ENCODE results near the gene RPS6KA5.

The RPS6KA5 gene

DNA sequence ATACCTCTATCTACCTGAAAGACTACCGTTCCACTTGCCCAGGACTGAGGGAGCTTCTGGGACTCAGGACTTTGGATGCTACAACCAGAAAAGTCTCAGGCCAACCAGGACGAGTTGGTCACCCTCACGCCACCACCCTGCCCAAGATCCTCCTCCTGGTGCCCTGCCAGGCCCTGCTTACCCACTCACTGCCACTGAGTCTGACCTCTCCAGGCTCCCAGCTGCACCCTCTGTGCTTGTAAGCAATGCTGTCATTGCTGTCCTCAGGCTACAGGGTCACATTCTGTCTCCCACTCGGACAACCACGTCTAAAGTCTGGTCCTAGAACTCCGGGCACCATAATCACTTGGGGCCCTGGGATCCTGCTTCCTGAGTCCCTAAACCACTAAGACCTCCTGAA is 253.4 kb downstream of the RPS6KA5 start:
- Histone ChIP-seq H3K79me1 (ENCODE audit: low read length) (peaks cover 32% of the 10 kb centered on the region), H3K4me3 (ENCODE audit: low read depth, low read length) (no peak overlapping the region), H4K8ac (ENCODE audit: low read depth, low read length) (peak overlapping the region; percentile 24), H3K9me3 (ENCODE audit: insufficient read depth, low read depth, low read length) (peaks cover 5% of the 10 kb centered on the region), H3K9ac (ENCODE audit: low read length) (no peak overlapping the region), H3K18ac (ENCODE audit: low read length) (peak overlapping the region; percentile 10), H2AK5ac (ENCODE audit: low read length) (peak overlapping the region; percentile 2), H2BK5ac (ENCODE audit: low read depth, low read length, poor library complexity) (peak overlapping the region; percentile 1), H2BK120ac (ENCODE audit: insufficient read depth, low read length, poor library complexity) (peak overlapping the region; percentile 53), H3K4ac (ENCODE audit: low read depth, low read length) (peak overlapping the region; percentile 61), H3K27ac (ENCODE audit: low read depth, low read length) (peak overlapping the region; percentile 15), H4K12ac (ENCODE audit: low read depth, low read length) (no peak overlapping the region), H2BK12ac (ENCODE audit: low read length) (no peak overlapping the region), H3K27me3 (ENCODE audit: insufficient read depth, low read length) (no peaks in the 10 kb centered on the region), H3K23ac (ENCODE audit: low read length) (no peak overlapping the region), H2AFZ (ENCODE audit: insufficient read depth, low read length, poor library complexity) (no peak overlapping the region), H3K4me1 (ENCODE audit: control insufficient read depth in 1 of 2, insufficient read depth in 2 of 2, low read length in 2 of 2) (peaks cover 44 to 50% of the 10 kb centered on the region in 2 experiments), H3K14ac (ENCODE audit: low read length) (peak overlapping the region; percentile 23), H3K79me2 (ENCODE audit: control insufficient read depth, insufficient read depth, low read length, poor library complexity) (peaks cover 22% of the 10 kb centered on the region), H3K4me2 (ENCODE audit: low read length) (no peak overlapping the region), H4K91ac (ENCODE audit: low read depth, low read length) (peak overlapping the region; percentile 38), H3K36me3 (ENCODE audit: control insufficient read depth in 1 of 2, insufficient read depth in 2 of 2, low read length in 2 of 2) (no peaks in the 10 kb centered on the region)
- WGBS (ENCODE audit: extremely low coverage, insufficient coverage, insufficient read length), result no CpG with 5 or more reads among the region's 6 CpGs
- DNase-seq, result no peak

DNA sequence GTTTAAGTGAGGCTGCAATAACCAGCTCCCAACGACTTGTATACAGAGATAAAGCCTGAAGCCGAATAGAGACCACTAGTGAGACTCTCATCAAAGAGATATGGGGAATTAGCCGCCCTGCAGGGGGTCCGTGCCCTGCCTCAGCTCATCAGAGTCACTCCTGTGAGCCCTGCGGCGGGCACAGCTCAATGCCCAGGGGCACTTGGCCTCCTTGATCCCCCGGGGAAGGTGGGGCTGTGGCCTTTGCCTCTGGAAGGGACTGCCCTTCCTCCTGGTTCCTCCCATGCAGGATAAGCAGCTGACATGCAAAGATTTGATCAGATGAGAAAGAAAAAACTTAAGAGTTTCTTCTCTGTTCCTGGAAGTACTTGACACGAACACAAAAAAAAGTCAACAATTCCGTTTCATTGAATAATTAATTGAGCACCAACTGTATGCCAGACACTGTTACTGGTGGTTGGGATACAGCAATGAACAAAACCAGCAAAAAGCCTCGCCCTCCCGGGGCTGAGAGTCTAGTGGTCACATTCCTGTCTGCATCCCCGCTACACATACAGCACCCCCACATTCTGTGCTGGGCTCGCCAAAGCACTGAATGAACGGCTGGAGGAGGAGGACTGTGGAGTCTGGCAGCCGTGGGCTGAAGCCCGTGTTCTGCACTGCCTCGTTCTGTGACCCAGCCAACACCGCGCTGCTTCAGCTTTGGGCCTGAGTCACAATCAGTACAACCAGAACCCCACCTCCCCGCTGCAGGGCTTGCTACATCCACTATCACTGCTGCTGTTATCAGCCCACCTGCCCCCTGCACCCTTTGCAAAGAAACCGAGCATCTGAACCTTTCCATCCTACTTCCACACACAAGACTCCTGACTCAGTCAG is 254.5 kb downstream of the RPS6KA5 start:
- H3K4me1 ChIP-seq (ENCODE audit: control insufficient read depth in 1 of 2, insufficient read depth in 2 of 2, low read length in 2 of 2), result peaks cover 41 to 47% of the 10 kb centered on the region in 2 experiments
- no peak overlapping the region for H3K9ac ChIP-seq (ENCODE audit: low read length)
- no peak overlapping the region for H4K8ac ChIP-seq (ENCODE audit: low read depth, low read length)
- H3K36me3 ChIP-seq (ENCODE audit: control insufficient read depth in 1 of 2, insufficient read depth in 2 of 2, low read length in 2 of 2), result no peaks in the 10 kb centered on the region
- no peak overlapping the region for H3K18ac ChIP-seq (ENCODE audit: low read length)
- peaks cover 30% of the 10 kb centered on the region for H3K79me1 ChIP-seq (ENCODE audit: low read length)
- no peak overlapping the region for H3K4me3 ChIP-seq (ENCODE audit: low read depth, low read length)
- no peak overlapping the region for H2BK12ac ChIP-seq (ENCODE audit: low read length)
- peaks cover 6% of the 10 kb centered on the region for H3K9me3 ChIP-seq (ENCODE audit: insufficient read depth, low read depth, low read length)
- no peak overlapping the region for H2AFZ ChIP-seq (ENCODE audit: insufficient read depth, low read length, poor library complexity)
- no peak for DNase-seq
- H3K79me2 ChIP-seq (ENCODE audit: control insufficient read depth, insufficient read depth, low read length, poor library complexity), result peaks cover 18% of the 10 kb centered on the region
- no peak overlapping the region for H3K23ac ChIP-seq (ENCODE audit: low read length)
- H2AK5ac ChIP-seq (ENCODE audit: low read length), result no peak overlapping the region
- H3K14ac ChIP-seq (ENCODE audit: low read length), result no peak overlapping the region
- no peak overlapping the region for H3K4me2 ChIP-seq (ENCODE audit: low read length)
- H3K27me3 ChIP-seq (ENCODE audit: insufficient read depth, low read length), result no peaks in the 10 kb centered on the region
- no peak overlapping the region for H3K4ac ChIP-seq (ENCODE audit: low read depth, low read length)
- H2BK120ac ChIP-seq (ENCODE audit: insufficient read depth, low read length, poor library complexity), result no peak overlapping the region
- H4K91ac ChIP-seq (ENCODE audit: low read depth, low read length), result peak overlapping the region; percentile 38
- H4K12ac ChIP-seq (ENCODE audit: low read depth, low read length), result no peak overlapping the region
- H3K27ac ChIP-seq (ENCODE audit: low read depth, low read length), result peak overlapping the region; percentile 48
- WGBS (ENCODE audit: extremely low coverage, insufficient coverage, insufficient read length), result no CpG with 5 or more reads among the region's 21 CpGs
- no peak overlapping the region for H2BK5ac ChIP-seq (ENCODE audit: low read depth, low read length, poor library complexity)

DNA sequence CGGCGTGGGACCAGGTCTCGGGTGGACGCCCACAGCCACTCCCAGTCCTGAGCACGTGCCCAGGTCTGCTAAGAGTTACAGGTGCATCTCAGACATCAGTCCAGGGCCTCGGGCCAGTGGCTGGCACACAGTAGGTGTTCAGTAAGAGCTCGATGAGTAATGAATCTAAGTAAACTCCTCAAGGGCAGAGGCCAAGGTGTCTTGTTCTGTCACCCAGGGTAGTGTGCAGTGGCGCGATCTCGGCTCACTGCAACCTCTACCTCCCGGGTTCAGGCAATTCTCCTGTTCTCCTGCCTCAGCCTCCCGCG is 255.4 kb downstream of the RPS6KA5 start:
- Histone ChIP-seq H3K23ac (ENCODE audit: low read length) (no peak overlapping the region), H3K4me3 (ENCODE audit: low read depth, low read length) (no peak overlapping the region), H3K14ac (ENCODE audit: low read length) (peak overlapping the region; percentile 69), H3K27me3 (ENCODE audit: insufficient read depth, low read length) (no peaks in the 10 kb centered on the region), H4K91ac (ENCODE audit: low read depth, low read length) (peak overlapping the region; percentile 67), H2BK120ac (ENCODE audit: insufficient read depth, low read length, poor library complexity) (no peak overlapping the region), H2AK5ac (ENCODE audit: low read length) (no peak overlapping the region), H3K9me3 (ENCODE audit: insufficient read depth, low read depth, low read length) (peaks cover 6% of the 10 kb centered on the region), H3K4ac (ENCODE audit: low read depth, low read length) (peak overlapping the region; percentile 12), H3K9ac (ENCODE audit: low read length) (no peak overlapping the region), H4K12ac (ENCODE audit: low read depth, low read length) (no peak overlapping the region), H3K4me1 (ENCODE audit: control insufficient read depth in 1 of 2, insufficient read depth in 2 of 2, low read length in 2 of 2) (peaks cover 41 to 45% of the 10 kb centered on the region in 2 experiments), H2AFZ (ENCODE audit: insufficient read depth, low read length, poor library complexity) (no peak overlapping the region), H4K8ac (ENCODE audit: low read depth, low read length) (peak overlapping the region; percentile 55), H3K79me1 (ENCODE audit: low read length) (peaks cover 30% of the 10 kb centered on the region), H3K36me3 (ENCODE audit: control insufficient read depth in 1 of 2, insufficient read depth in 2 of 2, low read length in 2 of 2) (no peaks in the 10 kb centered on the region), H3K79me2 (ENCODE audit: control insufficient read depth, insufficient read depth, low read length, poor library complexity) (peaks cover 17% of the 10 kb centered on the region), H3K27ac (ENCODE audit: low read depth, low read length) (peak overlapping the region; percentile 60), H3K4me2 (ENCODE audit: low read length) (no peak overlapping the region), H3K18ac (ENCODE audit: low read length) (peak overlapping the region; percentile 65), H2BK12ac (ENCODE audit: low read length) (peak overlapping the region; percentile 2), H2BK5ac (ENCODE audit: low read depth, low read length, poor library complexity) (peak overlapping the region; percentile 8)
- DNase-seq, result no peak
- no CpG with 5 or more reads among the region's 13 CpGs for WGBS (ENCODE audit: extremely low coverage, insufficient coverage, insufficient read length)

DNA sequence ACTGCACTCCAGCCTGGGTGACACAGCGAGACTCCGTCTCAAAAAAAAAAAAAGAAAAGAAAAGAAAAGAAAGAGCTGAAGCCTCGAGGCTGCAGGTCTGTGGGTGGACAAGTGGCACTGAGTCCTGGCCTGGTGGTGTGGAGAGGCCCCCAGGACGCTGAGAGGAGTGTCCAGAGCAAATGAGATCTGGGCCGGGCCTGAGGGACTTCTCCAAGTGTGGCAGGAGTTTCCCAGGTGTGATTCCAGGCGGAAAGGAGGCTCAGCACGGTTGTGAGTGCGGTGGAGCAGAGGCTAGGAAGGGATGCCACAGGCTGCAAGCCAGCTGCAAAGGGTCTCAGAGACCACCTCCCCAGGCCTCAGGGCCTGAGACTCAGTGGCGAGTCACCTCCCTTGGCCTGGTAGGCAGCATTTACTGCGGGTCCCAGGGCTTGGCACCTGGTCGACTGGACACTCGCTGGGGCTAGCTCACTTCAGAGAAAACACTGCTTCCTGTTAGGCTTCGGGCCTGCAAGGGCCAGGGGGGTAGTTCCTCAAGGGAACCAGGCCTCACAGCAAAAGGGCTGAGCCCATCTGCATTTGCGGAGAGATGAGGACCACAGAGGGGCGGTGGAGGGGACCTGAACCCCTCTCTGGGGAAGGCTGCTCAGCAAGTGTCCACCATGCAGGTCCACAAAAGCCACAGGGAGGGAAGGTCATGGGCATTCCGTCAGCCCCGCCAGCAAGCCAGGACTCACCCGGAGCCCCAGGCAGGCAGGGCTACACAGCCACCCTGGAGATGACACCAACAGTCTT is 256.0 kb downstream of the RPS6KA5 start:
- WGBS (ENCODE audit: extremely low coverage, insufficient coverage, insufficient read length), result no CpG with 5 or more reads among the region's 18 CpGs
- Histone ChIP-seq H3K18ac (ENCODE audit: low read length) (peak overlapping the region; percentile 65), H4K8ac (ENCODE audit: low read depth, low read length) (peak overlapping the region; percentile 55), H2BK120ac (ENCODE audit: insufficient read depth, low read length, poor library complexity) (peak overlapping the region; percentile 4), H3K9ac (ENCODE audit: low read length) (no peak overlapping the region), H3K14ac (ENCODE audit: low read length) (peak overlapping the region; percentile 69), H2AFZ (ENCODE audit: insufficient read depth, low read length, poor library complexity) (peak overlapping the region; percentile 15), H2AK5ac (ENCODE audit: low read length) (peak overlapping the region; percentile 36), H3K4me1 (ENCODE audit: control insufficient read depth in 1 of 2, insufficient read depth in 2 of 2, low read length in 2 of 2) (peaks cover 39 to 46% of the 10 kb centered on the region in 2 experiments), H3K4me2 (ENCODE audit: low read length) (no peak overlapping the region), H3K4me3 (ENCODE audit: low read depth, low read length) (no peak overlapping the region), H3K9me3 (ENCODE audit: insufficient read depth, low read depth, low read length) (peaks cover 6% of the 10 kb centered on the region), H4K12ac (ENCODE audit: low read depth, low read length) (peak overlapping the region; percentile 9), H3K79me2 (ENCODE audit: control insufficient read depth, insufficient read depth, low read length, poor library complexity) (peaks cover 17% of the 10 kb centered on the region), H3K79me1 (ENCODE audit: low read length) (peaks cover 30% of the 10 kb centered on the region), H3K23ac (ENCODE audit: low read length) (no peak overlapping the region), H3K36me3 (ENCODE audit: control insufficient read depth in 1 of 2, insufficient read depth in 2 of 2, low read length in 2 of 2) (no peaks in the 10 kb centered on the region), H3K27me3 (ENCODE audit: insufficient read depth, low read length) (no peaks in the 10 kb centered on the region), H2BK5ac (ENCODE audit: low read depth, low read length, poor library complexity) (peak overlapping the region; percentile 15), H4K91ac (ENCODE audit: low read depth, low read length) (peak overlapping the region; percentile 67), H3K27ac (ENCODE audit: low read depth, low read length) (peak overlapping the region; percentile 60), H3K4ac (ENCODE audit: low read depth, low read length) (peak overlapping the region; percentile 12), H2BK12ac (ENCODE audit: low read length) (peak overlapping the region; percentile 2)
- no peak for DNase-seq
